Measurements from ENCODE around the gene PDILT.
A peak's percentile ranks its signal among the peaks of the same experiment; 100 is the strongest.

The PDILT gene

DNA sequence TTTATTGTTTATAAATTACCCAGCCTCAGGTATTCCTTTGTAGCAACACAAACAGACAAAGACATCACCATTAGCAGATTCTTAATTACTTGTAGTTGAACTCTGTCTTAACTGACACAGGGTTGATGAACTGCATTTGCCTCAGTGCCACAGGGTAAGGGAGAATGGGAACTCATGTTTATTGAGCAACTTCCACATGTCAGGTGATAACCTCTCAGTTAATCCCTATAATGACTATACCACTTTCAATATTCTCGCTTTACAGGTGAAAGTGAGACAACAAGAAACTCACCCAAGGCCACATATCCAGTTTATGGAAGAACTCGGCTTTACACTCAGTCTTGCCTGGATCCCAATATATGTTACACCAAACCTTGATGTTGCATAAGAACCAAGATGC is 8.6 kb downstream of the PDILT start:
- no peak for DNase-seq (ENCODE audit: extremely low read depth, low read depth)
- TF ChIP-seq, protein P1, sequence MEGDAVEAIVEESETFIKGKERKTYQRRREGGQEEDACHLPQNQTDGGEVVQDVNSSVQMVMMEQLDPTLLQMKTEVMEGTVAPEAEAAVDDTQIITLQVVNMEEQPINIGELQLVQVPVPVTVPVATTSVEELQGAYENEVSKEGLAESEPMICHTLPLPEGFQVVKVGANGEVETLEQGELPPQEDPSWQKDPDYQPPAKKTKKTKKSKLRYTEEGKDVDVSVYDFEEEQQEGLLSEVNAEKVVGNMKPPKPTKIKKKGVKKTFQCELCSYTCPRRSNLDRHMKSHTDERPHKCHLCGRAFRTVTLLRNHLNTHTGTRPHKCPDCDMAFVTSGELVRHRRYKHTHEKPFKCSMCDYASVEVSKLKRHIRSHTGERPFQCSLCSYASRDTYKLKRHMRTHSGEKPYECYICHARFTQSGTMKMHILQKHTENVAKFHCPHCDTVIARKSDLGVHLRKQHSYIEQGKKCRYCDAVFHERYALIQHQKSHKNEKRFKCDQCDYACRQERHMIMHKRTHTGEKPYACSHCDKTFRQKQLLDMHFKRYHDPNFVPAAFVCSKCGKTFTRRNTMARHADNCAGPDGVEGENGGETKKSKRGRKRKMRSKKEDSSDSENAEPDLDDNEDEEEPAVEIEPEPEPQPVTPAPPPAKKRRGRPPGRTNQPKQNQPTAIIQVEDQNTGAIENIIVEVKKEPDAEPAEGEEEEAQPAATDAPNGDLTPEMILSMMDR (IDR thresholded peaks at IDR 0.05; ENCODE audit: low read depth, low read length), result no peak

DNA sequence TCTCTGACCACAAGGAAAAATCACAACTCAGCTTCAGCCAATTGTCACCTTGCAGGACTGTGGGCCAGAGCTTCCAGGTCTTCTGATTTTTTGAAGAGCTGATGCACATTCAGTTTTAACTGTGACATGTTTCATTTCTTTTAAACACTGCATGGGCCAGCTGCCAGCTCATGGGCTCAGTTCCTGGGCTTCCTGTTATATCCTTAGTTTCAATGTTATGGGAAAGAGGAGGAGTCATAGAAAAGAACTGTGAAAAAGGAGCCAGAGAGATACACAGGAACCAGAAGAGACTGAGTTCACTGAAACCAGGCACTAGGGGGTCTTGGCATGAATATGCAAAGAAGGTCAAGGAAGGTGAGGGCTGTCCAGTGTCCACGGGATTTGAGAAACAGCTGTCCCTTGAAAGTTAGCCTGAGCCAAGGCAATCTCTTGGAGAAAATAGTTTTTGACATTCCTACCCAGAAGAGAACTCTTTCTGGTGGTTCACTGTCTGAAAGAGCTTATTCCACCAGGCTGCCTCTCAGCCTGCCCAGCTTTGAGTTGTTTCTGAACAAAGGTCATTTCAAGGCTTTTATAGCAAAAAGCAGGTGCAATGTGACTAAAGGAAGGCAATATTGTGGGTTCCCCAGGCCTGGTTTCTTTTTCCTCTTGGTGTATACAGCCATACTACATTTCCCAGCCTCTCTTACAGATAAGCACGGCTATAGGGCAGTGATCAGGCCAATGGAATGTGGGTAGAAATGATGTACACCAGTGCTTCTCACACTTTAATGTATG is 10.5 kb downstream of the PDILT start:
- no peak for DNase-seq (ENCODE audit: extremely low read depth, low read depth)
- TF ChIP-seq, protein P1 (IDR thresholded peaks at IDR 0.05; ENCODE audit: low read depth, low read length), result no peak

DNA sequence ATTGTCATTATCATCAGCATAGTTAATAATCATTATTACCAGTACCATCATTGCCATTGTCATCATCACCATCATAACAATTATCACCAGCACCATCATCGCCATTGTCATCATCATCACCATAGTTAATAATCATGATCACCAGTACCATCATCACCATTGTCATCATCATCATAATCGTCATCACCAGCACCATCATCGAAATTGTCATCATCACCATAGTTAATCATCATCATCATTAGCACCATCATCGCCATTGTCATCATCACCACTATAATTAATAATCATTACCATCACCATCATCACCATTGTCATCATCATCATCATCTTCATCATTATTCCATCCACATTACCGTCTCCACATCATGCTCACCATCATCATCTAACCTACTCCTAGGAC is 13.5 kb downstream of the PDILT start:
- TF ChIP-seq, protein P1 (IDR thresholded peaks at IDR 0.05; ENCODE audit: low read depth, low read length), result no peak
- DNase-seq (ENCODE audit: extremely low read depth, low read depth), result no peak

DNA sequence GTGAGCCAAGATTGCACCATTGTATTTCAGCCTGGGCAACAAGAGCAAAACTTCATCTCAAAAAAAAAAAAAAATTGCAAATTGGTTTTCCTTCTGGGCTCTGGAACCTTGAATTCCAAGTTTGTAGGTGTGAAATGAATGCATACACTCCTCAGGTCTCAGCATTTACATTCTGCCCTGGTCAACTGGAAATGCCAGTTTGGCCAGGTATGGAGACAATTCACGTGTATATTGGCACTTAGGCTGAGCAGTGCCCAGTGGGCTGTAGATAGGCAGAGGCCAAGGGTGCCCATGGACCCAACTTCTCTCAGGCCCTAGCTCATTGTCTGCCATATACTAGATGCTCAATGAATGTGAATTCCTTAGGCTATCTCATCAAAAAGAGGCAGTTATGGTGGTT is 15.7 kb downstream of the PDILT start:
- TF ChIP-seq, protein P1 (IDR thresholded peaks at IDR 0.05; ENCODE audit: low read depth, low read length), result no peak
- DNase-seq (ENCODE audit: extremely low read depth, low read depth), result no peak

DNA sequence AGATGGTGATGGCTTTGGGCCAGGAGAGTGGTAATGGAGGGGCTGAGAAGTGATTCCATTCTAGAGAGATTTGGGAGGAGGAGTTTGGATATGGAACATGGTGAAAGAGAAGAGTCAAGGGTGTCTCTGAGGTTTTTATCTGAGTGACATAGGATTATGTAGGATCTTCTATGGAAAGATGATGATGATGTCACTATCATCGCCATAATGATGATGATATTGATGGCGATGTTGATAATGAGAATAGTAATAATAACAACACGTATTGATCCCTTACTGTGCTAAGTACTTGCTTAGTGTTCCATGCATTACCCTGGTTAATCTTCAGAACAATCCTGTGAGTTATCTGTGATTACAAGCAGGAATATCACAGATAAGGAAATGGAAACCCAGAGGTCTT is 16.6 kb downstream of the PDILT start:
- TF ChIP-seq, protein P1 (IDR thresholded peaks at IDR 0.05; ENCODE audit: low read depth, low read length), result no peak
- DNase-seq (ENCODE audit: extremely low read depth, low read depth), result no peak

DNA sequence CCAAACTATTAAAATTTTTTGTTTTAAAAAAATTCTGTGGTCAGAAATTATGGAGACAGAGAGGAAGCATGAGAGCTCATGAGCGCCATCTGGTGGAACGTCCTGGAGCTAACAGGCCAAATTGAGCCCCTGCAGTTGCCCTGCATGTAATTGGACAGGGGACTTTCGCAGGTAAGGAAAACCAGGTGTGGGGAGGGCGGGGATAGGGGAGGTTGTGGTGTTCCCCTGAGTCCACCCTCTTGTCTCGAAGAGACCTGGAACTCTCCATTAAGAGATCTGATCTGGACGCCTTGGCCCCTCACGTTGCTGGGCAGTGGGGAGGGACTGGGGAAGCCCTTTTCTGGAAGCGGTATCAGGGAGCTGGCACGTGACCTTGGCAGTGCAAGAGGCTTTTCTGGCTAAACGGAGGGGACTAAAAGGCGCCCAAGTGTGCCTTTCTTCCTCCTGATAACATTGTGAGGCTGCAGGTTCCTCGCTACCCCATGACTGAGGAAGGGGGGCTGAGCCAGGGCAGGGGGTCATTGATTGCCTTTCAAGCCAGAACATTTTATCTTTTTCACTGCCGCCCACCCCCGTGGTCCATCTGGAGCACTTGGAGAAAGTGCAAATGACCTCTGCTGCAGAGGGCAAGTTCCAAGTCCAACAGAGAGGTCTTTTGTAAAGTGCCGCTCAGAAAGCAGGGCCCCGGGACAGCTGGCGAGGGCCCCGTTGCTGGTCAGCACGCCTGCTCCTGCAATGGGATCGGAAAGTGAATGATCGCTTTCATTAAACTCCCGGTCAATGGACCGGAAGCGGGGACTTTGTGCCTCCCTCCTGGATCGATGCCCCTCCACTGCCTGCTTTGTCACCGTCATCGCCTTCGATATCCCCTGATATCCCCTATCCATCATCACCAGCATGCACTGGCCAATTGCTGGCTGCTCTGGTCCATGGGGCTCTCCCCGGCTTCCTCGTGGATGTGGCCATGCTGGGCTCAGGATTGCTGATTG is 18.4 kb downstream of the PDILT start:
- TF ChIP-seq, protein P1 (IDR thresholded peaks at IDR 0.05; ENCODE audit: low read depth, low read length), result peak; percentile 81
- peak; percentile 3 for DNase-seq (ENCODE audit: extremely low read depth, low read depth)
